Measurements from ENCODE around the gene MED16. TPM values are rescaled to one million over a fixed set of nuclear protein-coding genes. Genes with fewer than 3 reads are reported as not detected.

MED16 gene
- total and polyA plus RNA-seq, 2 of the 4 experiments (the other 2 are of a cell fraction), result 8.1 to 40.2 TPM

GRCh38 chr19:925087-925525, 32.1 kb upstream of the MED16 start:
- Histone ChIP-seq H3K27ac (ENCODE audit: insufficient read depth, low read length) (peak overlapping the region; percentile 91), H2AFZ (replicated peaks; ENCODE audit: low read length, poor library complexity) (peak overlapping the region; percentile 95), H4K91ac (ENCODE audit: insufficient read depth, low read depth, low read length) (peak overlapping the region; percentile 85), H2BK120ac (ENCODE audit: low read depth, low read length) (peak overlapping the region; percentile 79), H3K4me3 (ENCODE audit: insufficient read depth, low read depth, low read length) (peak overlapping the region; percentile 96), H3K27me3 (ENCODE audit: control insufficient read depth, insufficient read depth, low read length) (peaks cover 10% of the 10 kb centered on the region), H3K4me1 (ENCODE audit: control insufficient read depth, insufficient read depth, low read length) (peaks cover 7% of the 10 kb centered on the region), H2BK15ac (ENCODE audit: low read depth, low read length) (peak overlapping the region; percentile 76; the same call in 1 of the 3 replicates), H3K9ac (ENCODE audit: low read depth, low read length) (peak overlapping the region; percentile 78), H2AK5ac (ENCODE audit: low read depth, low read length) (peak overlapping the region; percentile 77), H3K9me3 (ENCODE audit: control insufficient read depth, insufficient read depth, low read length) (no peaks in the 10 kb centered on the region), H3K14ac (replicated peaks; ENCODE audit: low read depth, low read length) (peak overlapping the region; percentile 65), H2BK5ac (ENCODE audit: low read depth, low read length, poor library complexity, severe bottlenecking) (peak overlapping the region; percentile 96), H3K79me1 (ENCODE audit: low read depth in 1 of 2, low read length in 2 of 2) (peaks cover 0 to 33% of the 10 kb centered on the region in 2 experiments; a peak in 1 of 4 replicates), H3K36me3 (ENCODE audit: control insufficient read depth, insufficient read depth, low read length) (peaks cover 14% of the 10 kb centered on the region), H3K23ac (ENCODE audit: low read depth, low read length) (peak overlapping the region; percentile 93), H4K20me1 (ENCODE audit: insufficient read depth, low read length) (peaks cover 10% of the 10 kb centered on the region), H4K5ac (ENCODE audit: low read depth, low read length) (no peak overlapping the region), H2AK9ac (replicated peaks; ENCODE audit: low read depth, low read length, poor library complexity) (peak overlapping the region; percentile 98), H3K4me2 (ENCODE audit: low read depth, low read length) (peak overlapping the region; percentile 74), H3K56ac (ENCODE audit: extremely low read depth, insufficient read depth, low read length) (peak overlapping the region; percentile 60; the same call in 1 of the 2 replicates), H3K18ac (ENCODE audit: low read depth, low read length) (peak overlapping the region; percentile 50), H2BK20ac (ENCODE audit: low read depth, low read length) (peak overlapping the region; percentile 77), H3K4ac (ENCODE audit: low read depth, low read length) (peak overlapping the region; percentile 86), H3K9me1 (ENCODE audit: insufficient read depth, low read length) (no peaks in the 10 kb centered on the region), H4K8ac (ENCODE audit: low read depth in 2 of 2, low read length in 2 of 2) (peak overlapping the region; percentile 50 to 57; a peak in 2 of 4 replicates)
- dilution Hi-C loops (cut with HindIII; ENCODE audit: low sequenced_read_pairs, unreplicated experiment) (no loop called here), in situ Hi-C loops (cut with MboI; ENCODE audit: low sequenced_read_pairs) (no loop called here), intact Hi-C loops (cut with micrococcal nuclease) (no loop called here)
- WGBS, 2 experiments (ENCODE audit: extremely low coverage in 2 of 2, insufficient read length in 1 of 2), result 2% methylated on average over 22 of the region's 39 CpGs; no CpG with 5 or more reads in 1 of the 2 experiments
- ChIA-PET CTCF (no interaction called here), POLR2A (ENCODE audit: unreplicated experiment) (no interaction called here)
- BruUV-seq (replicated peaks), result no TSS peak
- no peak for TF ChIP-seq RAD21 (IDR thresholded peaks at IDR 0.05; ENCODE audit: low read length)
- no peak for TF ChIP-seq RCOR1 (IDR thresholded peaks at IDR 0.05; ENCODE audit: insufficient replicate concordance, low read length)
- TF ChIP-seq POLR2A (IDR thresholded peaks at IDR 0.05; ENCODE audit: low read depth, low read length), result no peak; the same call in 1 of the 2 replicates
- peak; percentile 84; the same call in 1 of the 2 replicates for TF ChIP-seq MXI1 (IDR thresholded peaks at IDR 0.05; ENCODE audit: borderline replicate concordance, low read depth, low read length)
- no peak for TF ChIP-seq MAFK (IDR thresholded peaks at IDR 0.05; ENCODE audit: low read depth, low read length)
- TF ChIP-seq BHLHE40 (IDR thresholded peaks at IDR 0.05; ENCODE audit: low read depth, low read length), result no peak
- TF ChIP-seq MAZ (IDR thresholded peaks at IDR 0.05; ENCODE audit: borderline replicate concordance, low read depth, low read length), result no peak
- no peak for TF ChIP-seq RFX5 (IDR thresholded peaks at IDR 0.05; ENCODE audit: low read depth, low read length)
- TF ChIP-seq CHD1 (IDR thresholded peaks at IDR 0.05; ENCODE audit: low read depth, low read length), result no peak
- TF ChIP-seq CEBPB (IDR thresholded peaks at IDR 0.05; ENCODE audit: low read depth, low read length), result 0 out of 2 replicates have a peak, but pooled peaks have one; percentile 6
- TF ChIP-seq SMC3 (IDR thresholded peaks at IDR 0.05; ENCODE audit: low read depth, low read length), result no peak
- peak; percentile 77 for TF ChIP-seq USF2 (IDR thresholded peaks at IDR 0.05; ENCODE audit: low read depth, low read length)
- ATAC-seq (ENCODE audit: low read depth) (peak; percentile 44), DNase-seq (peak; percentile 18)

All from IMR-90 (cell line).